Measurements from ENCODE around the gene DOK1. TPM values are rescaled to one million over a fixed set of nuclear protein-coding genes. Genes with fewer than 3 reads are reported as not detected.

The DOK1 gene
- total RNA-seq, 2 donors from 2014 or later = 20.9 to 26.5 TPM

DNA sequence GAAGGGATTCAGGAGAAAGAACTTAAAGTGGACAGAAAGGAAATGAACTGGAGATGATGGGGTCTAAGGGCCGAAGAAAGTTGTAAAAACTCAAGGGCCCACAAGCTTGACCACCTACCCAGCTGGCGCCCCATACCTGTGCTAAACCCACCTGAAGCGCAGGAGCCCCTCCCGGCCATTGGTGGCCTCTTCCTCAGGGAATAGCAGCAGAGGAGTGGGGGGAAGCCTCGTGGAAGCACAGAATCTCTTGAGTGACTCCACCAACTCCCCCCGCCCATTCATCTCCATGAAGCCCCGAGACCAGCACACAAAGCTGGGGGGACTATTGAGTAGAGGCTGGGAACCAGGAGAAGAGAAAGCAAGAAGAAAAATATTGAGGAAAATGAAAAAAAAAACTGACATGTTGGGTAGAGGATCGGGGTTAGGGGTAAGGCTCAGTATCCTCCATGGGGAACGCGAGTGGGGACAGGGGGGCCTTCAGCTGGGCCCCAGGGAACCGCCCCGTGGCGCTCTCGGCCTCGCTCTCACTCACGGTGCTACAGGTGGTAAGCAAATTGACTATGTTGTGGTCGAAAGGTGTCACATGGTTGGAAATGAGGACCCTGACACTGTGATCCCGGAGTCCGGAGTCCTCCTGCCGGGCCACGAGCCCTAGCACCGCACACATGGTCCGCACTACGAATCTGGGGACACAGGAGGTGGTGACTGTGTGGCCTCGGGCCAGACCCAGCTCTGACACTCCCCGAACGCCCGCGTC is 25.7 kb upstream of the DOK1 start:
- Histone ChIP-seq H3K9me3 (no peaks in the 10 kb centered on the region), H3K4me3 (peak overlapping the region; percentile 91), H3K27me3 (no peaks in the 10 kb centered on the region), H3K27ac (peak overlapping the region; percentile 75), H3K4me1 (no peaks in the 10 kb centered on the region), H3K36me3 (peaks cover 9% of the 10 kb centered on the region), H3K9ac (ENCODE audit: low read depth in 2 of 2, low read length in 2 of 2) (peak overlapping the region; percentile 93 to 95)
- TF ChIP-seq CTCF (IDR thresholded peaks at IDR 0.05) = no peak
- intact Hi-C loops (cut with DNase I) = no loop called here
- no peak for DNase-seq

- no peak for TF ChIP-seq CTCF (IDR thresholded peaks at IDR 0.05)
- H3K27me3 ChIP-seq = no peaks in the 10 kb centered on the region
- intact Hi-C loops (cut with DNase I) = loop anchor here (5.0 kb wide), 1 partner anchor 47 kb away; the partner anchor contains the start of genes CCDC142 and TTC31
Measured at GRCh38 chr2:74529357-74530238, 24.9 kb upstream of the DOK1 start, which contains the start of the genes AUP1 and HTRA2. TSS of gene AUP1 (minus strand) at chr2:74529706. CDS start at chr2:74529629, 77 bp downstream. TSS of gene HTRA2 (plus strand) at chr2:74529933. CDS start at chr2:74530007, 74 bp downstream.

DNA sequence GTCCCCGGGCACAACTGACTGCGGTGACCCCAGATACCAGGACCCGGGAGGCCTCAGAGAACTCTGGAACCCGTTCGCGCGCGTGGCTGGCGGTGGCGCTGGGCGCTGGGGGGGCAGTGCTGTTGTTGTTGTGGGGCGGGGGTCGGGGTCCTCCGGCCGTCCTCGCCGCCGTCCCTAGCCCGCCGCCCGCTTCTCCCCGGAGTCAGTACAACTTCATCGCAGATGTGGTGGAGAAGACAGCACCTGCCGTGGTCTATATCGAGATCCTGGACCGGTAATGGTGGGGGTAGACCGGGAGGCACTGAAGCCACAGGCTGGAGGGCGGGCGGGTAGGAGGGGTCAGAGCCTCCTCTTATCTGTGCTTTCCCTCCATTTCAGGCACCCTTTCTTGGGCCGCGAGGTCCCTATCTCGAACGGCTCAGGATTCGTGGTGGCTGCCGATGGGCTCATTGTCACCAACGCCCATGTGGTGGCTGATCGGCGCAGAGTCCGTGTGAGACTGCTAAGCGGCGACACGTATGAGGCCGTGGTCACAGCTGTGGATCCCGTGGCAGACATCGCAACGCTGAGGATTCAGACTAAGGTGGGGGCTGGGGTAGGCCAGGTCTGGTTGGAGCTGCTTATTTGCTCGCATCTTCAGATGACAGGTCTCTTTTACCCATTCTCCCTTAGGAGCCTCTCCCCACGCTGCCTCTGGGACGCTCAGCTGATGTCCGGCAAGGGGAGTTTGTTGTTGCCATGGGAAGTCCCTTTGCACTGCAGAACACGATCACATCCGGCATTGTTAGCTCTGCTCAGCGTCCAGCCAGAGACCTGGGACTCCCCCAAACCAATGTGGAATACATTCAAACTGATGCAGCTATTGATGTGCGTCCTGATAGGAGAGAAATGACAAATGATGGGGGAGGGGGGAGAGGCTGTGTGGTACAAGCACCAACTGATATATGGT is 24.0 kb upstream of the DOK1 start:
- peak overlapping the region; percentile 75 for H3K27ac ChIP-seq
- peak overlapping the region; percentile 84 to 95 for H3K9ac ChIP-seq (ENCODE audit: low read depth in 2 of 2, low read length in 2 of 2)
- no peaks in the 10 kb centered on the region for H3K9me3 ChIP-seq
- peak overlapping the region; percentile 91 for H3K4me3 ChIP-seq
- no peaks in the 10 kb centered on the region for H3K27me3 ChIP-seq
- peak; percentile 62 for DNase-seq
- intact Hi-C loops (cut with DNase I) = loop anchor here (5.0 kb wide), 1 partner anchor 48 kb away; the partner anchor contains the start of genes CCDC142 and TTC31
- no peak for TF ChIP-seq CTCF (IDR thresholded peaks at IDR 0.05)
- no peaks in the 10 kb centered on the region for H3K4me1 ChIP-seq
- peaks cover 9% of the 10 kb centered on the region for H3K36me3 ChIP-seq

More at GRCh38 chr2:74529357-74530238, 24.9 kb upstream of the DOK1 start, which contains the start of the genes AUP1 and HTRA2:
- H3K36me3 ChIP-seq = peaks cover 9% of the 10 kb centered on the region
- H3K9ac ChIP-seq (ENCODE audit: low read depth in 2 of 2, low read length in 2 of 2) = peak within 1 kb of the TSS; percentile 93 to 95
- peak within 1 kb of the TSS; percentile 75 for H3K27ac ChIP-seq
- H3K9me3 ChIP-seq = no peaks in the 10 kb centered on the region
- H3K4me1 ChIP-seq = no peaks in the 10 kb centered on the region
- DNase-seq = peak; percentile 99
- H3K4me3 ChIP-seq = peak within 1 kb of the TSS; percentile 91

GRCh38 chr2:74531666-74532065 is 22.9 kb upstream of the DOK1 start:
- H3K36me3 ChIP-seq = peaks cover 6% of the 10 kb centered on the region
- H3K4me3 ChIP-seq = no peak overlapping the region
- H3K27me3 ChIP-seq = no peaks in the 10 kb centered on the region
- TF ChIP-seq CTCF (IDR thresholded peaks at IDR 0.05) = no peak
- H3K4me1 ChIP-seq = no peaks in the 10 kb centered on the region
- intact Hi-C loops (cut with DNase I) = loop anchor here (5.0 kb wide), 1 partner anchor 49 kb away; the partner anchor contains the start of genes CCDC142 and TTC31
- no peak overlapping the region for H3K27ac ChIP-seq
- no peak for DNase-seq
- H3K9me3 ChIP-seq = no peaks in the 10 kb centered on the region
- no peak overlapping the region for H3K9ac ChIP-seq (ENCODE audit: low read depth in 2 of 2, low read length in 2 of 2)
